ENCODE results near the gene IPO8. TPM values are rescaled to one million over a fixed set of nuclear protein-coding genes. Genes with fewer than 3 reads are reported as not detected.

Gene IPO8
- total and polyA plus RNA-seq, 2 of the 8 experiments (the other 6 are each of a cell fraction or from before 2014, with no cell fraction given): 7.2 to 59.8 TPM

GRCh38 chr12:30732954-30733637, 37.4 kb upstream of the IPO8 start:
- Histone ChIP-seq H2AFZ (ENCODE audit: low read length) (no peak overlapping the region), H3K27me3 (replicated peaks in 1 of 4; ENCODE audit: control insufficient read depth in 3 of 4, extremely low read depth in 1 of 4, insufficient read depth in 3 of 4, low read length in 3 of 4) (no peaks in the 10 kb centered on the region), H2BK12ac (ENCODE audit: low read depth, low read length) (no peak overlapping the region), H3K23me2 (ENCODE audit: low read depth, low read length) (no peaks in the 10 kb centered on the region), H2AK5ac (ENCODE audit: low read depth, low read length) (no peak overlapping the region), H3K79me1 (ENCODE audit: low read depth, low read length) (no peaks in the 10 kb centered on the region), H4K5ac (ENCODE audit: insufficient read length, low read depth, low read length) (no peak overlapping the region), H3K27ac (ENCODE audit: low read depth, low read length) (no peak overlapping the region), H4K20me1 (replicated peaks in 1 of 2; ENCODE audit: control insufficient read depth in 1 of 2, insufficient read depth in 2 of 2, low read length in 2 of 2) (peaks cover 0 to 1% of the 10 kb centered on the region in 2 experiments), H3K36me3 (ENCODE audit: control insufficient read depth in 2 of 4, insufficient read depth in 4 of 4, low read length in 3 of 4) (peaks cover 6 to 63% (median 18%) of the 10 kb centered on the region in 4 experiments), H3K23ac (ENCODE audit: insufficient read length) (no peak overlapping the region), H4K91ac (replicated peaks; ENCODE audit: insufficient read length, low read length) (no peak overlapping the region), H2BK5ac (ENCODE audit: low read depth, low read length) (no peak overlapping the region), H3K9ac (replicated peaks in 1 of 4; ENCODE audit: extremely low read depth in 1 of 4, low read depth in 3 of 4, low read length in 3 of 4) (no peak overlapping the region), H2BK20ac (ENCODE audit: low read length) (no peak overlapping the region), H3K14ac (ENCODE audit: insufficient read length) (no peak overlapping the region), H3K4me2 (ENCODE audit: insufficient read depth in 1 of 2, low read depth in 2 of 2, low read length in 2 of 2) (no peak overlapping the region), H4K8ac (ENCODE audit: extremely low read depth, insufficient read depth, low read length) (no peak overlapping the region), H3K18ac (ENCODE audit: extremely low read depth, low read length) (no peak overlapping the region), H3K4ac (replicated peaks; ENCODE audit: insufficient read length, low read depth, low read length) (no peak overlapping the region), H3K4me1 (replicated peaks in 1 of 4; ENCODE audit: control insufficient read depth in 3 of 4, insufficient read depth in 4 of 4, low read length in 3 of 4) (no peaks in the 10 kb centered on the region), H3K9me3 (ENCODE audit: insufficient read depth in 2 of 2, low read depth in 1 of 2, low read length in 1 of 2) (no peaks in the 10 kb centered on the region), H2BK15ac (ENCODE audit: low read length) (no peak overlapping the region), H3K56ac (replicated peaks; ENCODE audit: insufficient read length, low read depth, low read length) (no peak overlapping the region), H3K4me3 (ENCODE audit: extremely low read depth in 1 of 4, insufficient read depth in 2 of 4, low read depth in 3 of 4, low read length in 4 of 4) (no peak overlapping the region), H3K79me2 (ENCODE audit: control insufficient read depth in 1 of 2, insufficient read depth in 2 of 2, low read length in 2 of 2) (peaks cover 0 to 26% of the 10 kb centered on the region in 2 experiments; a peak in 2 of 4 replicates), H2BK120ac (replicated peaks; ENCODE audit: low read depth, low read length) (no peak overlapping the region)
- CTCF ChIA-PET (ENCODE audit: partially characterized antibody): interaction anchor here (1.1 to 1.3 kb wide), 2 partner anchors 9 to 38 kb away, joined by 3 to 4 read pairs; partner anchors contain the start of gene IPO8
- POLR2A ChIA-PET (ENCODE audit: partially characterized antibody): interaction anchor here (1.1 kb wide), 1 partner anchor 9 kb away, joined by 3 read pairs; no protein-coding TSS in a partner anchor
- 87% methylated on average over 2 of the region's 2 CpGs; no CpG with 5 or more reads in 1 of the 2 experiments for WGBS, 2 experiments (ENCODE audit: extremely low coverage in 1 of 2, insufficient coverage in 1 of 2, insufficient read length in 1 of 2, insufficient replicate concordance in 2 of 2, low coverage in 1 of 2, low lambda C conversion rate in 2 of 2, missing lambda C conversion rate in 1 of 2)
- no peak for TF ChIP-seq RBBP5 (IDR thresholded peaks at IDR 0.05; ENCODE audit: borderline replicate concordance, low read depth, low read length)
- FAIRE-seq (no peak), DNase-seq (ENCODE audit: low read depth in 1 of 2, low spot score in 2 of 2) (no peak)
